Ascending aorta (tissue), 2 donors: ENCODE data around the gene CRIP2. TPM values are rescaled to one million over a fixed set of nuclear protein-coding genes. Genes with fewer than 3 reads are reported as not detected.

Source experiments
- DNase-seq, 2 donors: peaks; one replicate each; pipeline ENCODE4 v3.0.0-alpha.2; 2019; ENCODE audit warnings: low spot score in 2 of 2
- H3K27ac ChIP-seq, 2 donors: fragments of 200-600 bp; sonication (generic); one replicate each; pipeline ENCODE4 v1.5.1; 2016 to 2017; ENCODE audit warnings: mild to moderate bottlenecking in 1 of 2
- H3K27me3 ChIP-seq: fragments of 200-600 bp; sonication (generic); one replicate; pipeline ENCODE4 v1.5.1; 2017
- H3K36me3 ChIP-seq, 2 donors: fragments of 200-600 bp; sonication (generic); one replicate each; pipeline ENCODE4 v1.5.1; 2016
- H3K4me1 ChIP-seq, 2 donors: fragments of 200-600 bp; sonication (generic); one replicate each; pipeline ENCODE4 v1.5.1; 2016 to 2017; ENCODE audit warnings: mild to moderate bottlenecking in 1 of 2
- H3K4me3 ChIP-seq, 2 donors: fragments of 200-600 bp; sonication (generic); one replicate each; pipeline ENCODE4 v1.5.1; 2016 to 2017; ENCODE audit warnings: mild to moderate bottlenecking in 1 of 2
- H3K9me3 ChIP-seq, 2 donors: fragments of 200-600 bp; sonication (generic); one replicate each; pipeline ENCODE4 v1.5.1; 2016
- intact Hi-C: fragments of 100-400 bp; cut with DNase I; formaldehyde crosslinking; loops from one replicate; pipeline ENCODE4 v1.15.1; 2023
- total RNA-seq: library from RNA; depleted of rRNA; stranded (reverse); fragments of >200 nt; gene quantifications from one replicate; pipeline ENCODE4 v1.1.0, GENCODE V29; 2016
- TF ChIP-seq, protein P1 (sequence below), 3 experiments: fragments of 200-600 bp in 2 of 3; fragments of 450-650 bp in 1 of 3; sonication (generic) in 2 of 3; IDR thresholded peaks; one replicate each; pipeline ENCODE4 v1.5.1; 2016 to 2019; ENCODE audit warnings: antibody characterized with exemption in 3 of 3, mild to moderate bottlenecking in 1 of 3, moderate library complexity in 1 of 3

The CRIP2 gene
- total RNA-seq, 1 donor from 2014 or later: 665 TPM

DNA sequence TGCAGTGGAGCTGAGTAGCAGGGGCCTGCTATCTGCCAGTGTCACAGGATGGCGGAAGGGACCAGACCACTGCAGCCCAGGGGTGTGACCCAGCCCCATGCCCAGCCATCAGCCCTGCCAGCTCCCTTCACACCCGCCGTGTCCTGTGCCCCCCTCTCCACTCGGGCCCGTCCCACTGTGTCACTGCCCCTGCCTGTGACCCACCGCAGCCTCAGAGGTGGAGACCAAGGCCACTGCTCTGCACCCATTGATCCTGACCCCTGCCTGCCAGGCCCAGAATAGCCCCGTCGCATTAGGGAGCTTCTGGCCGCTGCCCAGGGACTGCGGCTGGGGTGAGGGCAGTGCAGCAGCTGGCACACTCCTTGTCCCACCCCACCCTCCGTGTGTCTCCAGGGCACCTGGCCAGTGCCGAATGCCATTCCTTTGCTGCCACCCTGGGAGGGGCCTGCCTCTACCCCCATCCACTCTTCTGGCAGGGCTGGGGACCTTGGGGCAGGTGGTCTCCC lies 2.1 kb upstream of the CRIP2 start:
- intact Hi-C loops: loop anchor here (5.0 to 10.0 kb wide), 3 partner anchors 170 to 380 kb away; partner anchors contain the start of genes BRF1 and BTBD6
- TF ChIP-seq, protein P1, sequence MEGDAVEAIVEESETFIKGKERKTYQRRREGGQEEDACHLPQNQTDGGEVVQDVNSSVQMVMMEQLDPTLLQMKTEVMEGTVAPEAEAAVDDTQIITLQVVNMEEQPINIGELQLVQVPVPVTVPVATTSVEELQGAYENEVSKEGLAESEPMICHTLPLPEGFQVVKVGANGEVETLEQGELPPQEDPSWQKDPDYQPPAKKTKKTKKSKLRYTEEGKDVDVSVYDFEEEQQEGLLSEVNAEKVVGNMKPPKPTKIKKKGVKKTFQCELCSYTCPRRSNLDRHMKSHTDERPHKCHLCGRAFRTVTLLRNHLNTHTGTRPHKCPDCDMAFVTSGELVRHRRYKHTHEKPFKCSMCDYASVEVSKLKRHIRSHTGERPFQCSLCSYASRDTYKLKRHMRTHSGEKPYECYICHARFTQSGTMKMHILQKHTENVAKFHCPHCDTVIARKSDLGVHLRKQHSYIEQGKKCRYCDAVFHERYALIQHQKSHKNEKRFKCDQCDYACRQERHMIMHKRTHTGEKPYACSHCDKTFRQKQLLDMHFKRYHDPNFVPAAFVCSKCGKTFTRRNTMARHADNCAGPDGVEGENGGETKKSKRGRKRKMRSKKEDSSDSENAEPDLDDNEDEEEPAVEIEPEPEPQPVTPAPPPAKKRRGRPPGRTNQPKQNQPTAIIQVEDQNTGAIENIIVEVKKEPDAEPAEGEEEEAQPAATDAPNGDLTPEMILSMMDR (IDR thresholded peaks at IDR 0.05): peak in 1 of 3 experiments; percentile 22
- Histone ChIP-seq H3K4me1 (peaks cover 27 to 54% of the 10 kb centered on the region in 2 donors), H3K27ac (peak overlapping the region; percentile 86 to 96), H3K4me3 (peak overlapping the region in 1 of 2 donors; percentile 78), H3K36me3 (peaks cover 13 to 15% of the 10 kb centered on the region in 2 donors), H3K27me3 (no peaks in the 10 kb centered on the region), H3K9me3 (no peaks in the 10 kb centered on the region)
- DNase-seq: no peak

GRCh38 chr14:105473033-105473676 lies 1.5 kb upstream of the CRIP2 start:
- Histone ChIP-seq H3K27me3 (no peaks in the 10 kb centered on the region), H3K9me3 (no peaks in the 10 kb centered on the region), H3K27ac (peak overlapping the region; percentile 86 to 96), H3K36me3 (peaks cover 13 to 16% of the 10 kb centered on the region in 2 donors), H3K4me3 (peak overlapping the region; percentile 65 to 78), H3K4me1 (peaks cover 27 to 53% of the 10 kb centered on the region in 2 donors)
- intact Hi-C loops: loop anchor here (5.0 to 10.0 kb wide), 3 partner anchors 171 to 381 kb away; partner anchors contain the start of genes BRF1 and BTBD6
- DNase-seq: peak in 1 of 2 donors; percentile 63
- TF ChIP-seq, protein P1 (IDR thresholded peaks at IDR 0.05): no peak

DNA sequence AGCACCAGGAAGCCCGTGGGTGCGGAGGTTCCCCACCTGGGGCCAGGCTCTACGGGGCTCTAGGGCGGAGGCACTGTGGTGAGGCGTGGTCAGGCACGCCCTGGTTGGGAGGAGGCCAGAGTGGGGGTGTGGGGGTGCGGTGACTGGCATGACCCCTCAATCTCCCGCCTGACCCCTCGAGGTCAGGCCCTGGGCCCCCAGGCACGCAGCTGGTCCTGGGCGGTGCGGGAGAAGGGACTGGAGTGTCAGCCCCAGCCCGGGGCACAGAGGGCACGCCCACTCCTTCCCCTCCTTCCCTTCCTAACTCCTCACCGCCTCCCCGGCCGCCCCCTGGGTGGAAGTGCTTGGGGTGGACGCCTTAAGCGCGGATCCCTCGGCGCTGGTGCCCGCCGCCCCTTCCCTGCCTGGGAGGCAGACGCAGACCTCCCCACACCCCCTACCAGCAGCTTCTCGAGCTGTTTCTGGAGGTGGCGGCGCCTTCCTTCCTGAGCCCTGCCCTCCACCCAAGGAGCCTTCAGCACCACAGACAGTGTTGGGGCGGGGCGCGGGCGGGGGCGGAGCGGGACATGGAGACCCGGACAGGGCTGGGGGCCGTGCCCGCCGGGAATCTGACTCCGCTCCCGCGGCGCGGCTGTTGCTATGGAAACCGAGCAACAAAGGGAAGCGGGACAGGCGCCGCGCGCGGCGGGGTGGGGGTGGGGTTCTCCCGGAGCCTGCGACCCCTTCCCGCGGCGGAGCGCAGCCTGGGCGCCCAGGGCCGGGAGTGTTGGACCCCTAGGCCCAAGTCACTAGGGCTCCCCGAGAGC lies 741 bp upstream of the CRIP2 start:
- TF ChIP-seq, protein P1 (IDR thresholded peaks at IDR 0.05): no peak
- Histone ChIP-seq H3K36me3 (peaks cover 20 to 23% of the 10 kb centered on the region in 2 donors), H3K9me3 (no peaks in the 10 kb centered on the region), H3K4me1 (peaks cover 21 to 45% of the 10 kb centered on the region in 2 donors), H3K27ac (peak overlapping the region; percentile 86 to 96), H3K4me3 (peak overlapping the region; percentile 65 to 78), H3K27me3 (no peaks in the 10 kb centered on the region)
- peak; percentile 87 to 98 for DNase-seq
- intact Hi-C loops: loop anchor here (2.0 to 10.0 kb wide), 5 partner anchors 17 to 382 kb away; partner anchors contain the start of genes BRF1, BTBD6 and TEDC1

- Histone ChIP-seq H3K9me3 (no peaks in the 10 kb centered on the region), H3K4me3 (peak overlapping the region; percentile 65 to 91), H3K27me3 (no peaks in the 10 kb centered on the region), H3K27ac (peak overlapping the region; percentile 96 to 99), H3K36me3 (peaks cover 23 to 26% of the 10 kb centered on the region in 2 donors), H3K4me1 (peaks cover 17 to 43% of the 10 kb centered on the region in 2 donors)
- intact Hi-C loops: loop anchor here (2.0 to 10.0 kb wide), 3 partner anchors 15 to 231 kb away; partner anchors contain the start of genes BTBD6 and TEDC1
- DNase-seq: peak in 1 of 2 donors; percentile 88
- TF ChIP-seq, protein P1 (IDR thresholded peaks at IDR 0.05): no peak
Measured at GRCh38 chr14:105475269-105476096, 862 bp downstream of the CRIP2 start.
